HL-60 (cell line): Measurements from ENCODE around the gene SMC1B.

Source experiments
- GABPA ChIP-seq: IDR thresholded peaks from 2 replicates; pipeline ENCODE4 v1.6.1; 2012; ENCODE audit warnings: low read depth
- POLR2AphosphoS5 ChIP-seq: IDR thresholded peaks from 2 replicates; pipeline ENCODE4 v1.6.1; 2012; ENCODE audit warnings: low read depth
- SPI1 ChIP-seq: IDR thresholded peaks from 2 replicates; pipeline ENCODE4 v1.6.1; 2012; ENCODE audit warnings: low read depth, mild to moderate bottlenecking, borderline replicate concordance
- TF ChIP-seq, protein P1 (sequence below): IDR thresholded peaks from one replicate; pipeline ENCODE4 v1.5.1; 2011; ENCODE audit warnings: low read length, control low read depth, inconsistent platforms; ENCODE audit not compliant: insufficient read depth
- TF ChIP-seq, protein P2 (sequence below): IDR thresholded peaks from 2 replicates; pipeline ENCODE4 v1.6.1; 2012; ENCODE audit warnings: low read depth; ENCODE audit not compliant: insufficient replicate concordance

DNA sequence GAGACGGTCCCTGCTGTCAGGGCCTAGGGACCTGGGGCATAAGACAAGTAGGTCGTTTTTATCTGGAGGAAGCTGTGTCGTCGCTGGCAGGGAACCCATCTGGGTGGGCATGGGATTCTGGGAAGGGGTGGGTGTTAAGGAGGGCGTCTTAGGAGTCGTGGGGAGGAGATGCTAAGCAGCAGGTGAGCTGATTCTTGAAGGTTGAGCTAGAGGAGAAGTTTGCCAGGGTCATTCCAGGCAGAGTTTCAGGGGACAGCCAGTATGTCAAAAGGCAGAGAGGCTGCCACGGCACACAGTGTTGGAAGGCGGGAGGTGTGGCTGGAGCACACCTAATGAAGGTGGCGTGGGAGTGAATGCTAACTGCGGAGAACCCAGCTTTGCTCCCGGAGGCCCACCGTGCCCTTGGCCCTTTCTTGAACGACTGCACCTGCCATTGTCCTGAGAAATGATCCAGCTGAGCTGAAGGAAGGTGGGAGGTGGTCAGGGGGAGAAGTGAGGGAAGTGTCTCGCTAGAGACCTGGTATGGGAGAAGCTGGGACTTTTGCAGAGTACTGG lies 102.3 kb downstream of the SMC1B start:
- TF ChIP-seq, protein P1, sequence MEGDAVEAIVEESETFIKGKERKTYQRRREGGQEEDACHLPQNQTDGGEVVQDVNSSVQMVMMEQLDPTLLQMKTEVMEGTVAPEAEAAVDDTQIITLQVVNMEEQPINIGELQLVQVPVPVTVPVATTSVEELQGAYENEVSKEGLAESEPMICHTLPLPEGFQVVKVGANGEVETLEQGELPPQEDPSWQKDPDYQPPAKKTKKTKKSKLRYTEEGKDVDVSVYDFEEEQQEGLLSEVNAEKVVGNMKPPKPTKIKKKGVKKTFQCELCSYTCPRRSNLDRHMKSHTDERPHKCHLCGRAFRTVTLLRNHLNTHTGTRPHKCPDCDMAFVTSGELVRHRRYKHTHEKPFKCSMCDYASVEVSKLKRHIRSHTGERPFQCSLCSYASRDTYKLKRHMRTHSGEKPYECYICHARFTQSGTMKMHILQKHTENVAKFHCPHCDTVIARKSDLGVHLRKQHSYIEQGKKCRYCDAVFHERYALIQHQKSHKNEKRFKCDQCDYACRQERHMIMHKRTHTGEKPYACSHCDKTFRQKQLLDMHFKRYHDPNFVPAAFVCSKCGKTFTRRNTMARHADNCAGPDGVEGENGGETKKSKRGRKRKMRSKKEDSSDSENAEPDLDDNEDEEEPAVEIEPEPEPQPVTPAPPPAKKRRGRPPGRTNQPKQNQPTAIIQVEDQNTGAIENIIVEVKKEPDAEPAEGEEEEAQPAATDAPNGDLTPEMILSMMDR = no peak
- no peak for TF ChIP-seq POLR2AphosphoS5
- TF ChIP-seq GABPA = no peak
- no peak for TF ChIP-seq SPI1
- TF ChIP-seq, protein P2, sequence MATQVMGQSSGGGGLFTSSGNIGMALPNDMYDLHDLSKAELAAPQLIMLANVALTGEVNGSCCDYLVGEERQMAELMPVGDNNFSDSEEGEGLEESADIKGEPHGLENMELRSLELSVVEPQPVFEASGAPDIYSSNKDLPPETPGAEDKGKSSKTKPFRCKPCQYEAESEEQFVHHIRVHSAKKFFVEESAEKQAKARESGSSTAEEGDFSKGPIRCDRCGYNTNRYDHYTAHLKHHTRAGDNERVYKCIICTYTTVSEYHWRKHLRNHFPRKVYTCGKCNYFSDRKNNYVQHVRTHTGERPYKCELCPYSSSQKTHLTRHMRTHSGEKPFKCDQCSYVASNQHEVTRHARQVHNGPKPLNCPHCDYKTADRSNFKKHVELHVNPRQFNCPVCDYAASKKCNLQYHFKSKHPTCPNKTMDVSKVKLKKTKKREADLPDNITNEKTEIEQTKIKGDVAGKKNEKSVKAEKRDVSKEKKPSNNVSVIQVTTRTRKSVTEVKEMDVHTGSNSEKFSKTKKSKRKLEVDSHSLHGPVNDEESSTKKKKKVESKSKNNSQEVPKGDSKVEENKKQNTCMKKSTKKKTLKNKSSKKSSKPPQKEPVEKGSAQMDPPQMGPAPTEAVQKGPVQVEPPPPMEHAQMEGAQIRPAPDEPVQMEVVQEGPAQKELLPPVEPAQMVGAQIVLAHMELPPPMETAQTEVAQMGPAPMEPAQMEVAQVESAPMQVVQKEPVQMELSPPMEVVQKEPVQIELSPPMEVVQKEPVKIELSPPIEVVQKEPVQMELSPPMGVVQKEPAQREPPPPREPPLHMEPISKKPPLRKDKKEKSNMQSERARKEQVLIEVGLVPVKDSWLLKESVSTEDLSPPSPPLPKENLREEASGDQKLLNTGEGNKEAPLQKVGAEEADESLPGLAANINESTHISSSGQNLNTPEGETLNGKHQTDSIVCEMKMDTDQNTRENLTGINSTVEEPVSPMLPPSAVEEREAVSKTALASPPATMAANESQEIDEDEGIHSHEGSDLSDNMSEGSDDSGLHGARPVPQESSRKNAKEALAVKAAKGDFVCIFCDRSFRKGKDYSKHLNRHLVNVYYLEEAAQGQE = no peak
